ENCODE results near the gene CCDC191. TPM values are rescaled to one million over a fixed set of nuclear protein-coding genes. Genes with fewer than 3 reads are reported as not detected.

Gene CCDC191
- total RNA-seq, 1 donor from 2014 or later: 4.5 TPM

DNA sequence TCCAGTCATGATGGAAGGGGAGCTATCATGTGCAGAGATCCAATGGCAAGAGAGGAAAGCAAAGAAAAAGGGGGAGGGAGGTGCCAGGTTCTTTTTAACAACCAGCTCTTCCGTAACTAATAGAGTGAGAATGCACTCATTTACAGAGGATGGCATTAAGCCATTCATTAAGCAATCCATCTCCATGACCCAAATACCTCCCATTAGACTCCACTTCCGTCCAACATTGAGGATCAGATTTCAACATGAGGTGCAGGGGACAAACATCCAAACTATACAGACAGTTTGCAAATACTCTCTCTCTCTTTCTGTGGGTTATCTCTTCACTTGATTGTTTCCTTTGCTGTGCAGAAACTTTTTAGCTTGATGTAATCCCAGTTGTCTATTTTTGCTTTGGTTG, 87.3 kb downstream of the CCDC191 start:
- Mint-ChIP-seq H3K9me3 (peaks cover 16% of the 10 kb centered on the region), H3K4me3 (no peak overlapping the region), H3K4me1 (no peaks in the 10 kb centered on the region), H3K27me3 (ENCODE audit: low read depth) (no peaks in the 10 kb centered on the region), H3K36me3 (ENCODE audit: low read depth) (peaks cover 26% of the 10 kb centered on the region), H3K27ac (ENCODE audit: unreplicated experiment) (peak overlapping the region; percentile 22)
- TF ChIP-seq, protein P1, sequence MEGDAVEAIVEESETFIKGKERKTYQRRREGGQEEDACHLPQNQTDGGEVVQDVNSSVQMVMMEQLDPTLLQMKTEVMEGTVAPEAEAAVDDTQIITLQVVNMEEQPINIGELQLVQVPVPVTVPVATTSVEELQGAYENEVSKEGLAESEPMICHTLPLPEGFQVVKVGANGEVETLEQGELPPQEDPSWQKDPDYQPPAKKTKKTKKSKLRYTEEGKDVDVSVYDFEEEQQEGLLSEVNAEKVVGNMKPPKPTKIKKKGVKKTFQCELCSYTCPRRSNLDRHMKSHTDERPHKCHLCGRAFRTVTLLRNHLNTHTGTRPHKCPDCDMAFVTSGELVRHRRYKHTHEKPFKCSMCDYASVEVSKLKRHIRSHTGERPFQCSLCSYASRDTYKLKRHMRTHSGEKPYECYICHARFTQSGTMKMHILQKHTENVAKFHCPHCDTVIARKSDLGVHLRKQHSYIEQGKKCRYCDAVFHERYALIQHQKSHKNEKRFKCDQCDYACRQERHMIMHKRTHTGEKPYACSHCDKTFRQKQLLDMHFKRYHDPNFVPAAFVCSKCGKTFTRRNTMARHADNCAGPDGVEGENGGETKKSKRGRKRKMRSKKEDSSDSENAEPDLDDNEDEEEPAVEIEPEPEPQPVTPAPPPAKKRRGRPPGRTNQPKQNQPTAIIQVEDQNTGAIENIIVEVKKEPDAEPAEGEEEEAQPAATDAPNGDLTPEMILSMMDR (conservative IDR thresholded peaks at IDR 0.05): no peak
- no peak for DNase-seq (ENCODE audit: low read depth, low spot score)

DNA sequence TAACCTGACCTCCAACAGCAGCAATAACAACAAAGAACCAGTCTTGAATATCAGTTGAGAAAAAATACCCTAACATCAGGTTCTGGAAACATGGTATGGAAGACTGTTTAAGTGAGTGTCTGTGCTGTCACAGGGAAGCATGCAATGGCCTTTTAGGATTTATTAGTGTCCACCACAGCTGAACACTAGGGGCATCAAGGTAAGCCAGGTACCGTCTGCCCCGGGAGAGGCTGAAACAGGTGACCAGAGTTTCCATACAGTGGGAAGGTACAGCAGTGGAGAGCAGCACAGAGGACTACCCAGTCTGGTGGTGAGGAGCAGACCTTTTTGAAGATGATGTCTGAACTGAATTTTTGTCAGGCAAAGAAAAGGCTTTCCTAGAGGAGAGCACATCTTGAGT, 90.2 kb downstream of the CCDC191 start:
- H3K27ac Mint-ChIP-seq (ENCODE audit: unreplicated experiment): no peak overlapping the region
- TF ChIP-seq, protein P1 (conservative IDR thresholded peaks at IDR 0.05): no peak
- H3K9me3 Mint-ChIP-seq: peaks cover 7% of the 10 kb centered on the region
- DNase-seq (ENCODE audit: low read depth, low spot score): no peak
- no peaks in the 10 kb centered on the region for H3K4me1 Mint-ChIP-seq
- no peaks in the 10 kb centered on the region for H3K27me3 Mint-ChIP-seq (ENCODE audit: low read depth)
- no peak overlapping the region for H3K4me3 Mint-ChIP-seq
- H3K36me3 Mint-ChIP-seq (ENCODE audit: low read depth): peaks cover 5% of the 10 kb centered on the region

DNA sequence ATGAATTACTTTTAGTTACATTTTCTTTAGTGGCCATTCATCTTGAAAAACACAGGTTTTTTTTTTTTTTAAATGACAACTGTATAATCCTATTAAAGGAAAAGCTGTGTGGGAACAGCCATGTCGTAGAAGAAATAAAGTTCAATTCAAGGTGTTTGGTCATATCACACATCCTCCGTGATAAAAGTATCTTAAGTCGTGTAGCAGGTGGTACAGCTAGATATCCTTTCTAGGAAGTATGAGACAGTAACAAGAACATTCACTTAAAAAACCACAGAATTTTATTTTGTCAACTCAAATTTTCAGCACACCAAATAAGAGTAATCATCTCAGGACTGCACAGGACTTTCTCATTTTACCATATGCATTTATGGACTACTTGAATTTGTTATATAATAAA, 92.4 kb downstream of the CCDC191 start:
- Mint-ChIP-seq H3K4me1 (no peaks in the 10 kb centered on the region), H3K27ac (ENCODE audit: unreplicated experiment) (no peak overlapping the region), H3K9me3 (peaks cover under 1% of the 10 kb centered on the region), H3K36me3 (ENCODE audit: low read depth) (peaks cover 2% of the 10 kb centered on the region), H3K27me3 (ENCODE audit: low read depth) (no peaks in the 10 kb centered on the region), H3K4me3 (no peak overlapping the region)
- DNase-seq (ENCODE audit: low read depth, low spot score): no peak
- TF ChIP-seq, protein P1 (conservative IDR thresholded peaks at IDR 0.05): no peak

DNA sequence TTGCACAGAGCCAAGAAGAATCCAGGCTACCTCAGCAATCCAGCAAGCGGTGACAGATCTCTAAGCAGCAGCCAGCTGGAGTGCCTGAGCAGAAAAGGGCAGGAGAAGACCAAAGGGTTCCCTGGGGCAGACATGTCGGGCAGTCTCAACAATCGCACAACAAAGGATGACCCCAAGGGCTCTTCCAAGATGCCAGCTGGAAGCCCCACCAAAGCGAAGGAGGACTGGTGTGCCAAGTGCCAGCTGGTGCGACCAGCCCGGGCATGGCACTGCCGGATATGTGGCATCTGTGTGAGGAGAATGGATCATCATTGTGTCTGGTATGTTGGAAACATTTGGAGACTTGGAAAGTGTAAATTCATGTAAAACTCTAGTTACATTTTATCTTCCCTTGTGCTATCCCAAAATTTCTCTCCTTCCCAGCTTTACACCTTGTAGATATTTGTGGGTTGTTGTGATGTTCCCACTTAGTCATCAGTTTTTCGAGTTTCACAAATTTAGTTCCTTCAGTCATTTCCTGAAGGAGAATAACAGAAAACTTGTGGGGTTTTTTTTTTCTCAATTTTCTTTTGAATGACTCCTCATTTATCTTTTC, 102.1 kb downstream of the CCDC191 start:
- peaks cover 56% of the 10 kb centered on the region for H3K27me3 Mint-ChIP-seq (ENCODE audit: low read depth)
- H3K9me3 Mint-ChIP-seq: no peaks in the 10 kb centered on the region
- H3K4me1 Mint-ChIP-seq: peaks cover 6% of the 10 kb centered on the region

DNA sequence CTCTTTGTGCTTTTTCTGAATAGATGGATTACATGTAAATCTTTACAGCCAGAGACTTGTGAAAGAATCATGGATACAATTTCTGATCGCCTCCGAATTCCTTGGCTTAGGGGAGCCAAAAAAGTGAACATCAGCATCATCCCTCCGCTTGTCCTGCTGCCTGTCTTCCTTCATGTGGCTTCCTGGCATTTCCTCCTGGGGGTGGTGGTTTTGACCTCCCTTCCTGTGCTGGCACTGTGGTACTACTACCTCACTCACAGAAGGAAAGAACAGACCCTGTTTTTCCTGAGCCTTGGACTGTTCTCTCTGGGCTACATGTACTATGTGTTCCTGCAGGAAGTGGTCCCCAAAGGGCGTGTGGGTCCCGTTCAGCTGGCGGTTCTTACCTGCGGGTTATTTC, 102.6 kb downstream of the CCDC191 start:
- H3K27ac Mint-ChIP-seq (ENCODE audit: unreplicated experiment): no peak overlapping the region
- H3K9me3 Mint-ChIP-seq: no peaks in the 10 kb centered on the region
- peaks cover 61% of the 10 kb centered on the region for H3K27me3 Mint-ChIP-seq (ENCODE audit: low read depth)
- TF ChIP-seq, protein P1 (conservative IDR thresholded peaks at IDR 0.05): no peak
- H3K36me3 Mint-ChIP-seq (ENCODE audit: low read depth): no peaks in the 10 kb centered on the region
- no peak for DNase-seq (ENCODE audit: low read depth, low spot score)
- no peak overlapping the region for H3K4me3 Mint-ChIP-seq
- peaks cover 6% of the 10 kb centered on the region for H3K4me1 Mint-ChIP-seq

More for the DNA sequence above, 102.1 kb downstream of the CCDC191 start:
- DNase-seq (ENCODE audit: low read depth, low spot score): no peak
- no peak overlapping the region for H3K4me3 Mint-ChIP-seq
- TF ChIP-seq, protein P1 (conservative IDR thresholded peaks at IDR 0.05): no peak
- no peak overlapping the region for H3K27ac Mint-ChIP-seq (ENCODE audit: unreplicated experiment)
- H3K36me3 Mint-ChIP-seq (ENCODE audit: low read depth): no peaks in the 10 kb centered on the region
